Omental fat pad (tissue), 4 donors: ENCODE data around the gene PAQR7. TPM values are rescaled to one million over a fixed set of nuclear protein-coding genes. Genes with fewer than 3 reads are reported as not detected.

Experiments
- ATAC-seq: fragments of 150-250 bp; one replicate; pipeline ENCODE4 v1.9.1; 2016; ENCODE audit warnings: mild to moderate bottlenecking, moderate library complexity; ENCODE audit not compliant: low FRiP score
- DNase-seq: peaks from one replicate; pipeline ENCODE4 v3.0.0-alpha.2; 2019; ENCODE audit warnings: low spot score
- total RNA-seq, 4 donors: library from RNA; depleted of rRNA; stranded (reverse); fragments of >200 nt; gene quantifications; one replicate each; pipeline ENCODE4 v1.1.0, GENCODE V29; 2016
- TF ChIP-seq, protein P1 (sequence below), 3 donors: fragments of 450-650 bp; IDR thresholded peaks; one replicate each; pipeline ENCODE4 v1.5.1; 2016 to 2017; ENCODE audit warnings: antibody characterized with exemption in 3 of 3, mild to moderate bottlenecking in 3 of 3, moderate library complexity in 2 of 3

The PAQR7 gene
- total RNA-seq, 4 donors from 2014 or later, result 4.3 to 7.2 (median 6.5) TPM

DNA sequence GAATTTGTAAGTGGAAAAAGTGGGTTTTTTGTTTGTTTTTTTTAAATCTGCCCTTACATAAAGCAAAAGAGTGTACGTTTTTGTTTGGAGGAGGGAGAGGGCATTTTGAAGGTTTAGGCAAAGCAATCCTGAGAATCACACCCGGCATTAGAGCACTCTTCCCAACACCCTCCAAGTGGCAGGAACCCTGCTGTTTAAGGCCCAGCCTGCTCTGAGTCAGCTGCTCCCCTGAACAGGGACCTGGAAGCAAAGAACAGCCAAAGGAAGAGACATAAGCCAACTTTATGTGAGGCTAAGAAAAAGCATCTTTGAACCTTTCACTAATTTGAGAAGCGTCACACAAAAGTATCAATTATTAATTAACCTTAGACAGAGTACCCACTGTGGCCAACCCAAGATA, 38.8 kb downstream of the PAQR7 start:
- no peak for ATAC-seq
- DNase-seq, result no peak
- TF ChIP-seq, protein P1, sequence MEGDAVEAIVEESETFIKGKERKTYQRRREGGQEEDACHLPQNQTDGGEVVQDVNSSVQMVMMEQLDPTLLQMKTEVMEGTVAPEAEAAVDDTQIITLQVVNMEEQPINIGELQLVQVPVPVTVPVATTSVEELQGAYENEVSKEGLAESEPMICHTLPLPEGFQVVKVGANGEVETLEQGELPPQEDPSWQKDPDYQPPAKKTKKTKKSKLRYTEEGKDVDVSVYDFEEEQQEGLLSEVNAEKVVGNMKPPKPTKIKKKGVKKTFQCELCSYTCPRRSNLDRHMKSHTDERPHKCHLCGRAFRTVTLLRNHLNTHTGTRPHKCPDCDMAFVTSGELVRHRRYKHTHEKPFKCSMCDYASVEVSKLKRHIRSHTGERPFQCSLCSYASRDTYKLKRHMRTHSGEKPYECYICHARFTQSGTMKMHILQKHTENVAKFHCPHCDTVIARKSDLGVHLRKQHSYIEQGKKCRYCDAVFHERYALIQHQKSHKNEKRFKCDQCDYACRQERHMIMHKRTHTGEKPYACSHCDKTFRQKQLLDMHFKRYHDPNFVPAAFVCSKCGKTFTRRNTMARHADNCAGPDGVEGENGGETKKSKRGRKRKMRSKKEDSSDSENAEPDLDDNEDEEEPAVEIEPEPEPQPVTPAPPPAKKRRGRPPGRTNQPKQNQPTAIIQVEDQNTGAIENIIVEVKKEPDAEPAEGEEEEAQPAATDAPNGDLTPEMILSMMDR (IDR thresholded peaks at IDR 0.05), result no peak

DNA sequence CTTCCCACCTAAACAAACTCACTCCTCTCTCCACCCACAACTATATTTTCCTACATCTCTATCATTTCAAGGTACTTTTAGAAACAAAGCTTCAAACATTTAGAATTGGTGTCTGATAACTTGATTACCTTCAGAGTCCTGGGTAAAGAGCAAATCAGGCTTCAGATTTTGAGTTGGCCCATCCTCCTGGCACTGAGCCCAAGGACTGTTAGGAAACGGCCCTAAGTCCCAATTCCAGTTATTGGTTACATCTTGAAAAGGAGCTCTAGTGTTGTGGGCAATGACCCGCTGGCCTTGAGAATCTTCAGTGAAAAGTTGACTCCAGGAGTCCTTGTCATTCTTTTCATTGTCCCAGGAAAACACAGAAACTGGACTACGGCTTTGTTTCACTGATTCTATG, 40.6 kb downstream of the PAQR7 start:
- DNase-seq (no peak), ATAC-seq (no peak)
- TF ChIP-seq, protein P1 (IDR thresholded peaks at IDR 0.05), result no peak

DNA sequence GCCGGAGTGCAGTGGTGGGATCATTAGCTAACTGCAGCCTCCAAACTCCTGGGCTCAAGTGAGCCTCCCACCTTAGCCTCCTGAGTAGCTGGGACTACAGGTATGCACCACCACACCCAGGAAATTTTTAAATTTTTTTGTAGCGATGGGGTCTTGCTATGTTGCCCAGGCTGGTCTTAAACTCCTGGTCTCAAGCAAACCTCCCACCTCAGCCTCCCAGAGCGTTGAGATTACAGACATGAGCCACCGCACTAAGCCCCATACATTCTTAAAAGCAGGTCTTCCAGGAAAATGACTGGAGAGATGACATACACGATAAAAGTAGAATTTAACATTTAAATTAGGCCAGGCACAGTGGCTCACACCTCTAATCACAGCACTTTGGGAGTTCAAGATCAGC, 42.4 kb downstream of the PAQR7 start:
- ATAC-seq, result no peak
- TF ChIP-seq, protein P1 (IDR thresholded peaks at IDR 0.05), result no peak
- DNase-seq, result no peak

DNA sequence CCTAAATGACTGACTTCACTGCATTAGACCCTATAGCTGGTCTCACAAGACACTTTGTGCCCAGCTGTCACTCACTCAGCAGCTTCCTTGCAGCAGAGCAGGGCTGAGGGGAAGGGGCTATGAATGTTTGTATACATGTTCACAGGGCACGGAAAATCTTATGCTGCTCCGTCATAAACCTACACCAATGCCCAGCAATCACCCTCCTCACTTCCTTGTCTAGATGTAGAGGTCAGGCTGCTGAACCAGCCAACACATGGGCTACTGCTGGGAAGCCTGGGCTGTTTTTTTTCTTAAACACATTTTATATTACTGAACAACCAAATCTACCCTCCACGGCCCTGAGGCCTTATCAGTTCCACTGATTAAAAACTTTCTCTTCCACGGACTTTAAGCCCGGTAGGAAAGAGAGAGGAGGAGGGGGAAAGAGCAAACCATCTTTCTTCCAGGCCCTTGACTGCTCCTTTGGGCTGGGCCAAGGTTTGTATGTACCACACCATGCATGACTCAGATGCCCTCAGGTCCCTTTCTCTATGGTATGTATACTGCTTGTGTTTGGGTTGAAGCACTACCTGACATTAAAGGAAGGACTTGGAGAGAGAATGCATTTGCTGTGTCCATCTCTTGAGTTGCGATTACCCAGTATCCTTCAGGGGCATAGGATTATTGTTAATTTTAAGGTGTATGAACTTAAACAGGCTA, 43.0 kb downstream of the PAQR7 start:
- DNase-seq (no peak), ATAC-seq (no peak)
- TF ChIP-seq, protein P1 (IDR thresholded peaks at IDR 0.05), result no peak

DNA sequence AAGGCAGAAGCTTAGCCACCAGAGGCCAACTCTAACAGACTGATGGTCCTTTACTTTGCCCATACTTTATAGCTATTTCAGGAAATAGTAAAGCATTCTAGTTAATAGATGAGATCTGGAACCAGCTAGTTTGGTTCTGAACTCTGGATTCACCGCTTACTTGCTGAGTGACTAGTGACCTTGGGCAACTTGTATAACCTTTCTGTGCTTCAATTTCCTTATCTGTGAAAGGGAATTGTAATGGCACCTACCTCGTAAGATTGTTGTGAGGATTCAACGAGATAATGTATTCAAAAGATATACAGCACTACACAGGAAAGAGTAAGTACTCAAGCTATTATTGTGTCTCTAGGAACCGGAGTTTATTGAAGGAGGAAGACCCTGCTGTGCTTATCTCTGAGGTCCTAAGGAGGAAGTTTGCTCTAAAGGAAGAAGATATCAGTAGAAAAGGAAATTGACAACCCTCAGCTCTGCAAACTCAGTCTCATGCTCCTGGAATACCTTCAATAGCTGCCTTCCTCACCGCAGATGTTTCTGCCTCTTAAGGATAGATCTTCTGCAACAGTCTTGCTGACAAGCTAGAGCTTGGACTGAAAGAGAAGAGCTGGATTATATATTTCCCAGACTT, 43.8 kb downstream of the PAQR7 start:
- TF ChIP-seq, protein P1 (IDR thresholded peaks at IDR 0.05), result no peak
- DNase-seq, result no peak
- no peak for ATAC-seq

DNA sequence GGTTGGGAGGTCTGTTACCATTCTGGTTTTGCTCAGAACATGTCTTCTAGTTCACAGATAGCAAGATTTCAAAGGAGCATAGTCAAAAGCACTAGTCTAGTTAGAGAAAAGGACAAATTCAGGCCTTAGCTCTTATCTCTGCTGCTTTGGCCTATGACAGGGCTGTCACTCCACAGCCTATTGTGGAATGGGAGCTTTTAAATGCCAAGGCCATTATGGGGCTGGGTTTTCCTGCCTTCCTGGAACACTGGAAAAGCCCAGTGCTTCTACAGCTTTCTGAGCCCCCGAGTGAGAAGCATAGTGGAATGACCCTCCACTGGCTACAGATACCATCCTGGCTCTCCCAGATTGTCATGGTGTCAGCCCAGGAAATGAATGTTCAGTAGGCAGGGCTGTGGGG, 46.5 kb downstream of the PAQR7 start:
- TF ChIP-seq, protein P1 (IDR thresholded peaks at IDR 0.05), result no peak
- DNase-seq, result no peak
- no peak for ATAC-seq

DNA sequence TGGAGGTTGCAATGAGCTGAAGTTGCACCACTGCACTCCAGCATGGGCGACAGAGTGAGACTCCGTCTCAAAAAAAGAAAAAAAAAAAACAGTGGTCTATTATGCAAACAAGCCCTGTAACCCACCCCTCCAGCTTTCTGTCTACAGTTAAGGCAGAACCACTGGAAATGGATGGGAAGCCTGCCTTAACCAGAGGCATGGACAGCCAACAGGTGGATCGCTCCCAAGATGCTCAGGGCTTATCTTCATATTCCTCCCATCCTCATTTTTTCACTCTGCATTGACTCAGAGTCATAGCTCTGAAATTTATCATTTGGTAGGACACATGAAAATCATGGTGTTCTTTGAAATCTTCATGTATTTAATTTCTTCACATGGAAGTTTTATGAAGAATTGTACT, 47.0 kb downstream of the PAQR7 start:
- ATAC-seq (no peak), DNase-seq (no peak)
- TF ChIP-seq, protein P1 (IDR thresholded peaks at IDR 0.05), result no peak
